Measurements from ENCODE around the gene DAZL. TPM values are rescaled to one million over a fixed set of nuclear protein-coding genes. Genes with fewer than 3 reads are reported as not detected.

Gene DAZL
- total RNA-seq, 1 donor from 2014 or later, result 2.9 TPM

DNA sequence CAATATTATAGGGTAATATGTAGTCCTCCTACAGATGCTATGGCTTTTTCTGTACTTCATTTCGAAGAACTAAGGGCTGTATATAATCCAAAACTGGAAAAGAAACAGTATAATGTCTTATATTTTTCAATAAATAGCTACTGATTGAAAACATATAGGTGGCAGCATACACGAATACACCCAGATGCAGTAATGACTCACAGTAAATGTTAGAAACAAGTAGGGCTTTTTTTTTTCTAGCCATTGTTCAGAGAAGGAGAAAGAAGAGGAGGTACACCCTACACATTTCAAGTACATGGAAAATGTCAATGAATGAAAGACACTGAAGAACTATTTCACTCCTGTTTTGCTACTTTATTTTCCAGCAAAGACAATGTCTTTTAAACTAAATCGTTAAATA is 9.4 kb downstream of the DAZL start:
- DNase-seq (ENCODE audit: low spot score), result no peak

- no peak for DNase-seq (ENCODE audit: low spot score)
Observed at GRCh38 chr3:16589867-16590624, 15.2 kb downstream of the DAZL start.

- no peak for DNase-seq (ENCODE audit: low spot score)
Observed at GRCh38 chr3:16589120-16589519, 16.1 kb downstream of the DAZL start.

DNA sequence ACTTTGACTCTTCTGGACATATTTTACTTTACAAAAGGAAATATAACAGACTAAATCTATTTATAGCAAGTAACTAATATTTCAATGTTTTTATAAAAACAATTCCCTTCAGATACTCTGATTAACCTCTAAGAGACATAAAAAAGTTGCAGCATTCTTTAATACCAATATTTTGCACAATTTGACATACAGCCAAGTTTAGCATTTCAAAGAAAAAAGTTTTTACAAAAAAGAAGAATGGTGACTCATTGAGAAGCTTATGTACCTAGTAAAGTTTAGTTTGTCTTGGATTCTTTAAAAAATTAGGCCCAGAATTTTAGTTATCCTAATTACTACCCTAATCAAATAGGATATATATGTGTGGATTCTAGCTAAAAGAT is 17.6 kb downstream of the DAZL start:
- peak; percentile 1 for DNase-seq (ENCODE audit: low spot score)

- DNase-seq (ENCODE audit: low spot score), result no peak
Observed at GRCh38 chr3:16587047-16587680, 18.1 kb downstream of the DAZL start.

- no peak for DNase-seq (ENCODE audit: low spot score)
Observed at GRCh38 chr3:16584880-16585279, 20.3 kb downstream of the DAZL start.

- no peak for DNase-seq (ENCODE audit: low spot score)
Observed at GRCh38 chr3:16583551-16583950, 21.7 kb downstream of the DAZL start.

DNA sequence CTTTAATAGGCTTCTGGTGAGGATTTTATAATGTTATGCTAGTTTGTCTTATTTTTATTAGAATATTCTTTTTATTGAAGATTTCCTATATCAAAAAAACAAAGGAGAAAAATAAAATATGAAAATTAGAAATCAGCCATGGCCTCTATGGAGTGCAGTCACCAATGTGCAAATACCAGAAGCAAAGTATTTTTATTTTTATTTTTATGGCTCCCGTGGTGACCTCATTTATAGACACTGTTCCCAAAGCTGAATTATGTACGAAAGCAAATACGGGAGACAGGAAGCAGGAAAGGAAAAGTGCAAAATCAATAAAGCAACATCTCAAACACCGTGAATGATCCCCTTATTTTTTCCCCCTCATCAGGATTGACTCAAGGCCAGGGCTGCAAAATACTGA is 35.1 kb downstream of the DAZL start:
- no peak for DNase-seq (ENCODE audit: low spot score)

DNA sequence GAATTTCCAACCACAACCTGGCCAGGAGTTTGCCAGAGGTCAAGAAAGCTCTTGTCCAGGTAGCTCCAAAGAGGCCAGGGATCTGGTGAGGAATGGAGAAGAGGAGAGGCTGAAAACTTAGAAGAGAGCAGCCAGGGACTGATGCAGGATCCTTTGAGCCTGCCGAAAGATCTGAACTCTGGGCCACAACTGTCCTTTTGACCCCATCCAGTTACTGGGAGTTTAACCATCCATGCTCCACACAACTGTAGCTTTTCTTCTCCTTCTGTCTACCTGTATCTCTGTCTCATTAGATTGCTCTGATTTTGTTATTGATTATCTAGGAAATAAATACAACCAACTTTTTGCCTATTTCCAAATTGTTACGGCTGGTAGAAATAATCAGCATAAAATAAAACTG is 36.7 kb downstream of the DAZL start:
- no peak for DNase-seq (ENCODE audit: low spot score)

DNA sequence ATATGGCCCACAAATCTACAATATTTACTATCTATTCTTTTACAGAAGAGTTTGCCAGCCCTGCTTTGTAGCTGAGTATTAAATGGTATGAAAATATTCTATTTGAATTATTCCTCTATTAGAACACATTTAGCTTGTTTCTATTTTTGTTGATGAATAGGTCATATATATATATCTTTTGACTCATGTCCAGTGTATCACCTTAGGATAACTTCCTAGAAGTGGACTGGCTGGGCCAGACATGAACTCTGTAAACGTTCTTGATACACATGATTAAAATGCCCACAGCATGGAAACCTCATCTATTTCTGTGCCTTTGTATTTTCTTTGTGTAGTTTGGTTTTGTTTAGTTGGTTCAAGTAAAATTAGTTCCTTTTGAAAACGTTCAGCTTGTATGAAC is 37.1 kb downstream of the DAZL start:
- no peak for DNase-seq (ENCODE audit: low spot score)

DNA sequence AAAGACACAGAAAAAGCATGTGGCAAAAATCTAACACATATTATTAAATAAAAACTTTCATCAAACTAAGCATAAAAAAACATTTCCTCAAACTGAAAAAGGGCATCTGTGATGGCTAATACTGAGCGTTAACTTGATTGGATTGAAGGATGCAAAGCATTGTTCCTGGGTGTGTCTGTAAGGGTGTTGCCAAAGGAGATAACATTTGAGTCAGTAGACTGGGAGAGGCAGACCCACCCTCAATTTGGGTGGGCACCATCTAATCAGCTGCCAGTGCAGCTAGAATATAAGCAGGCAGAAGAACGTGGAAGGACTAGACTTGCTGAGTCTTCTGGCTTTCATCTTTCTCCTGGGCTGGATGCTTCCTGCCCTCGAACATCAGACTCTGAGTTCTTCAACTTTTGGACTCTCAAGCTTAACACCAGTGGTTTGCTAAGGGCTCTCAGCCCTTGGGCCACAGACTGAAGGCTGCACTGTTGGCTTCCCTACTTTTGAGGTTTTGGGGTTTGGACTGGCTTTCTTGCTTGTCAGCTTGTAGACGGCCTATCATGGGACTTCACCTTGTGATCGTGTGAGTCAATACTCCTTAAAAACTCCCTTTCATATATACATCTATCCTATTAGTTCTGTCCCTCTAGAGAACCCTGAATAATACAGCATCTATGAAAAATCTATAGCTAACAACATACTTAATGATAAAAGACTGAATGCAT is 45.4 kb downstream of the DAZL start:
- no peak for DNase-seq (ENCODE audit: low spot score)

DNA sequence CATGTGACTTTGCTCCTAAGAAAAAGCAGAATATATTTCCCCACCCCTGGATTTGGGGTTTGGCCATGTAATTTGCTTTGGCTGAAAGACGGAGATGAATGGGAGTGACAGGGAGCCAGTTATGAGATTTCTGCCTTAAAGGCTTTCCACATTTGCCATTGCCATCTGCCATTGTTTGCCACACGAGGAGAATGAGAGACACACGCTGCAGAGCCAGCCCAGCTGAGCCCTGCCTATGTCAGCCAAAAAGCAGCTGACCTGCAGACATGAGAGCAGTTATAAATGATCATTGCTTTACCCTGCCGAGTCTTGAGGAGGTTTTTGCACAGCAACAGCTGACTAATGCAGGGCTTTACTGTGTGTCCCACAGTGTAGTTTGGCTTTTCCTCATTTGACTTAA is 51.1 kb downstream of the DAZL start:
- DNase-seq (ENCODE audit: low spot score), result no peak

- no peak for DNase-seq (ENCODE audit: low spot score)
Observed at GRCh38 chr3:16552757-16553156, 52.5 kb downstream of the DAZL start.

DNA sequence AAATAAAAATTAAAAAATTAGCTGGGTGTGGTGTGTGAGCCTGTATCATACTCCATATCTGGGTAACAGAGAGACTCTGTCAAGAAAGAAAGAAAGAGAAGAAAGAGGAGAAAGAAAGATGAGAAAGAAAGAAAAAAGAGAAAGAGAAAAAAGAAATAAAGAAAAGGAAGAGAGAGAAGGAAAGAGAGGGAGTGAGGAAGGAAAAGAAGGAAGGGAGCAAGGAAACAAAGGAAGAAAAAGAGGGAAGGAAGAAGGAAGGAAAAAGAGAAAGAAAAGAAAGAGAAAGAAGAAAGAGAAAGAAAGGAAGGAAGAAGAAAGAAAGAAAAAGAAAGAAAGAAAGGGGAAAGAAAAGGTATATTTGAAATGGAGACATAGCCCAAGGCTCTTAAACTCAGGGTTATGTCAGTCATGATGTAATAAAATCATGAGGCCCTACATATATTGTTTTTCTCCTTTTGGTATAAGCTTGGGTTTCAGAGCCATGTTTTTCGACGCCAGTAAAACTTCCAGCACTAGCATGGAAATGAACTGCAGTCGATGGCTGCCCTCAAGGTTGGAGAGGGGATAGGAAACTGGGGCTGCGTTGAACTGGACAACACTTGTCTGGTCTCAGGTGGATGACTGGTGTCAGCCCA is 53.8 kb downstream of the DAZL start:
- DNase-seq (ENCODE audit: low spot score), result no peak

GRCh38 chr3:16550676-16551341 is 54.4 kb downstream of the DAZL start:
- peak; percentile 89 for DNase-seq (ENCODE audit: low spot score)

GRCh38 chr3:16550305-16550675 is 54.9 kb downstream of the DAZL start:
- DNase-seq (ENCODE audit: low spot score), result no peak

GRCh38 chr3:16548721-16549120 is 56.5 kb downstream of the DAZL start:
- no peak for DNase-seq (ENCODE audit: low spot score)

- no peak for DNase-seq (ENCODE audit: low spot score)
Observed at GRCh38 chr3:16547561-16548357, 57.5 kb downstream of the DAZL start.

- no peak for DNase-seq (ENCODE audit: low spot score)
Observed at GRCh38 chr3:16546186-16547010, 58.8 kb downstream of the DAZL start.
